Fibroblast of lung (primary cell): Measurements from ENCODE around the gene SDK1. TPM values are rescaled to one million over a fixed set of nuclear protein-coding genes. Genes with fewer than 3 reads are reported as not detected.
A peak's percentile ranks its signal among the peaks of the same experiment; 100 is the strongest.

Source experiments
- DNase-seq, 2 donors: peaks; one replicate each; pipeline versions ENCODE4 v3.0.0 to v3.0.0-alpha.2; 2010; ENCODE audit warnings: low read depth in 2 of 2
- H2AFZ ChIP-seq: 2 replicates; pipeline ENCODE4 v1.5.1; 2012; ENCODE audit warnings: low read length, control low read depth, inconsistent platforms
- H3K27ac ChIP-seq: 2 replicates; pipeline ENCODE4 v1.5.1; 2011; ENCODE audit warnings: low read length, control low read depth; ENCODE audit not compliant: insufficient read depth
- H3K27me3 ChIP-seq: 2 replicates; pipeline ENCODE4 v1.5.1; 2011; ENCODE audit warnings: mild to moderate bottlenecking, low read length; ENCODE audit not compliant: control insufficient read depth, insufficient read depth
- H3K36me3 ChIP-seq: 2 replicates; pipeline ENCODE4 v1.5.1; 2011; ENCODE audit warnings: low read length; ENCODE audit not compliant: control insufficient read depth, insufficient read depth
- H3K4me1 ChIP-seq: 2 replicates; pipeline ENCODE4 v1.5.1; 2011; ENCODE audit warnings: low read length; ENCODE audit not compliant: control insufficient read depth, insufficient read depth; ENCODE audit errors: extremely low read depth
- H3K4me2 ChIP-seq: 2 replicates; pipeline ENCODE4 v1.5.1; 2011; ENCODE audit warnings: low read length, control low read depth; ENCODE audit not compliant: insufficient read depth; ENCODE audit errors: extremely low read depth
- H3K4me3 ChIP-seq, 4 experiments: fragments of 200-600 bp in 1 of 4; sonication (generic) in 1 of 4; replicated peaks in 1 of 4; 2 replicates each; pipeline ENCODE4 v1.5.1; 2011 to 2016; ENCODE audit warnings: low read length in 4 of 4, low read depth in 3 of 4, mild to moderate bottlenecking in 3 of 4, control low read depth in 2 of 4, inconsistent platforms in 1 of 4, mixed read lengths in 1 of 4; ENCODE audit not compliant: insufficient read depth in 1 of 4; ENCODE audit errors: control extremely low read depth in 1 of 4
- H3K79me2 ChIP-seq: 2 replicates; pipeline ENCODE4 v1.5.1; 2012; ENCODE audit warnings: mild to moderate bottlenecking, low read length, inconsistent platforms; ENCODE audit not compliant: control insufficient read depth, insufficient read depth
- H3K9ac ChIP-seq: 2 replicates; pipeline ENCODE4 v1.5.1; 2011; ENCODE audit warnings: mild to moderate bottlenecking, low read length, control low read depth; ENCODE audit not compliant: insufficient read depth
- H3K9me3 ChIP-seq: 2 replicates; pipeline ENCODE4 v1.5.1; 2012; ENCODE audit warnings: low read depth, low read length; ENCODE audit not compliant: control insufficient read depth, insufficient read depth
- H4K20me1 ChIP-seq: 2 replicates; pipeline ENCODE4 v1.5.1; 2011; ENCODE audit warnings: low read length; ENCODE audit not compliant: control insufficient read depth, insufficient read depth; ENCODE audit errors: extremely low read depth
- EZH2 ChIP-seq: IDR thresholded peaks from 2 replicates; pipeline ENCODE4 v1.5.1; 2012; ENCODE audit warnings: low read length, control low read depth, mild to moderate bottlenecking; ENCODE audit errors: missing control alignments
- polyA plus RNA-seq, 2 donors: library from polyadenylated mRNA; depleted of rRNA in 1 of 2; stranded (reverse) in 1 of 2; unstranded in 1 of 2; fragments of >200 nt; gene quantifications; 2 replicates each; pipeline ENCODE4 v1.2.1, GENCODE V29; 2011 to 2012; ENCODE audit warnings: missing spikeins in 1 of 2
- total RNA-seq: library from RNA; depleted of rRNA; stranded (reverse); fragments of >200 nt; gene quantifications from 2 replicates; pipeline ENCODE4 v1.2.1, GENCODE V29; 2014
- TF ChIP-seq, protein P1 (sequence below), 2 donors: IDR thresholded peaks in 1 of 2; conservative IDR thresholded peaks in 1 of 2; 1 replicate in 1 of 2; 2 replicates in 1 of 2; pipeline ENCODE4 v1.5.1; 2011 to 2012; ENCODE audit warnings: low read length in 2 of 2, control low read depth in 1 of 2, inconsistent platforms in 1 of 2, low read depth in 1 of 2, mild to moderate bottlenecking in 1 of 2

SDK1 gene
- total and polyA plus RNA-seq, 2 donors (not counting 1 experiment from before 2014, with no cell fraction given) = 1.0 to 8.6 TPM

DNA sequence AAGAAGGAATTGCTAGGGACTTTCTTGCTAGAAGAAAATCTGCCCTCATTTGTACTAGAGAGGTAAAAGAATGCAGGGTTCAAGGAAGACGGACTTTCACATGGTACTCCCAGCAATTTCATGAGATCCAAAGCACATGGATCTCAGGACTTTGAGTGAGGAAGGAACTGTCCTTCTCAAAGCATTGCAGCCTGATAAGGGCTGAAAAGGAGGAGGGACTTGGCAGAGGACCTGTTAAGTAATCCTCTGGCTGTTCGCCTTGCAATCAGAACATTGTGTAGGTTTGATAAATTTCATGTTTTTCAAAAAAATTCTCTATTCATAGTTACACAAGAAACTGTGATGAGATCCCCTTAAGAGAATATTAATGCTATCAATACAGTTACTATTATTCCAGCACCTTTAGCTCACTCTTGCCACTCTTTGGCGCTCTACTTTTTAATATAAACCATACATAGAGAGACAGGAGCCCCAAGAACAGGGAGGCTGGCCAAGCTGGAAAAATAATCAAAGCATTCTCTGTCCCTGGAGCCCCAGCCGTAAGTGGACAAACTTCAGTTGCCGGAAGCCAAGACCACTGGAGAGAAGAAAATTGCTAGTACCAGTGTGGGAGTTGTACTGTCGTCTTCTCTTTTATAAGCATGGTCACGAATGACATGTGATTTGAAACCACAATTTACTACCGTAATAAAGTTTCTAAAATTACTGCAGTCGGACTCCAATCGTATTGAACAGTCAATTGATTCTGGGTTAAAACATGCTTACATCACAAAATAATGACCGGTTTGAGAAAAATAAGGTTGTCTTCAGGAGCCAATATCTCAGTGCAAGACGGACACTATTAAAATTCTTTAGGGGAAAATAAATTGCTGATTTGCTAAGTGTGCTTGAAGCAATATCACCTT is 424.4 kb downstream of the SDK1 start:
- Histone ChIP-seq H3K27me3 (no peaks in the 10 kb centered on the region), H3K79me2 (no peaks in the 10 kb centered on the region), H3K4me1 (no peaks in the 10 kb centered on the region), H3K4me2 (no peak overlapping the region), H3K4me3 (no peak overlapping the region), H3K9ac (no peak overlapping the region), H3K36me3 (no peaks in the 10 kb centered on the region), H3K27ac (no peak overlapping the region), H3K9me3 (no peaks in the 10 kb centered on the region), H2AFZ (no peak overlapping the region), H4K20me1 (no peaks in the 10 kb centered on the region)
- peak in 1 of 2 donors; percentile 21 for DNase-seq
- TF ChIP-seq, protein P1, sequence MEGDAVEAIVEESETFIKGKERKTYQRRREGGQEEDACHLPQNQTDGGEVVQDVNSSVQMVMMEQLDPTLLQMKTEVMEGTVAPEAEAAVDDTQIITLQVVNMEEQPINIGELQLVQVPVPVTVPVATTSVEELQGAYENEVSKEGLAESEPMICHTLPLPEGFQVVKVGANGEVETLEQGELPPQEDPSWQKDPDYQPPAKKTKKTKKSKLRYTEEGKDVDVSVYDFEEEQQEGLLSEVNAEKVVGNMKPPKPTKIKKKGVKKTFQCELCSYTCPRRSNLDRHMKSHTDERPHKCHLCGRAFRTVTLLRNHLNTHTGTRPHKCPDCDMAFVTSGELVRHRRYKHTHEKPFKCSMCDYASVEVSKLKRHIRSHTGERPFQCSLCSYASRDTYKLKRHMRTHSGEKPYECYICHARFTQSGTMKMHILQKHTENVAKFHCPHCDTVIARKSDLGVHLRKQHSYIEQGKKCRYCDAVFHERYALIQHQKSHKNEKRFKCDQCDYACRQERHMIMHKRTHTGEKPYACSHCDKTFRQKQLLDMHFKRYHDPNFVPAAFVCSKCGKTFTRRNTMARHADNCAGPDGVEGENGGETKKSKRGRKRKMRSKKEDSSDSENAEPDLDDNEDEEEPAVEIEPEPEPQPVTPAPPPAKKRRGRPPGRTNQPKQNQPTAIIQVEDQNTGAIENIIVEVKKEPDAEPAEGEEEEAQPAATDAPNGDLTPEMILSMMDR (conservative IDR thresholded peaks at IDR 0.05 in 1 of 2, IDR thresholded peaks at IDR 0.05 in 1 of 2; ENCODE audit: low read depth in 1 of 2, low read length in 2 of 2) = no peak
- no peak for TF ChIP-seq EZH2

DNA sequence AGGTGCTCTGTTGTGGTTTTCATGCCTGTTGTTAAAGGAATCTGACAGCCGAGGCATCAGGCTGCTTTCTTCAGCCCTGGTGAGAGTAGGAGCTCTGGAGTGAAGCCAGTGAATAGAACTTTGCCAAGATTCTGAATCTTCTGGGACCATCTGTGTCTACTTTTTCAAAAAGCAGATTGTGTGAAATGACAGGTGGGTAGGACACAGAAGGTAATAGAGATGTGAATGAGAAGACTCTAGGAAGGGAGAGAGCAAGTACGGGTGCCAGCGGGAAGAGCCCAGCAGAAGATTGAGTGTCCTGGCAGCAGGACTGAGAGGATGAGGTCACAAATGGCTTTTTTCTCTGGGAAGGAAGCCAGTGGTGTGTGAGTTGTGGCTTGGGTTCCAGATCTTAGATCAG is 429.2 kb downstream of the SDK1 start:
- Histone ChIP-seq H3K9me3 (no peaks in the 10 kb centered on the region), H3K4me3 (no peak overlapping the region), H3K27ac (no peak overlapping the region), H3K79me2 (no peaks in the 10 kb centered on the region), H4K20me1 (no peaks in the 10 kb centered on the region), H3K36me3 (no peaks in the 10 kb centered on the region), H3K4me1 (no peaks in the 10 kb centered on the region), H3K4me2 (no peak overlapping the region), H3K9ac (no peak overlapping the region), H3K27me3 (no peaks in the 10 kb centered on the region), H2AFZ (no peak overlapping the region)
- peak; percentile 73 to 87 for DNase-seq
- no peak for TF ChIP-seq EZH2
- TF ChIP-seq, protein P1 (conservative IDR thresholded peaks at IDR 0.05 in 1 of 2, IDR thresholded peaks at IDR 0.05 in 1 of 2; ENCODE audit: low read depth in 1 of 2, low read length in 2 of 2) = no peak

GRCh38 chr7:3732395-3733005 is 431.4 kb downstream of the SDK1 start:
- no peak overlapping the region for H3K4me2 ChIP-seq
- H3K4me1 ChIP-seq = no peaks in the 10 kb centered on the region
- H3K79me2 ChIP-seq = no peaks in the 10 kb centered on the region
- H3K4me3 ChIP-seq = no peak overlapping the region
- no peak overlapping the region for H3K9ac ChIP-seq
- H3K27ac ChIP-seq = no peak overlapping the region
- DNase-seq = no peak
- no peaks in the 10 kb centered on the region for H3K27me3 ChIP-seq
- no peaks in the 10 kb centered on the region for H3K36me3 ChIP-seq
- TF ChIP-seq, protein P1 (conservative IDR thresholded peaks at IDR 0.05 in 1 of 2, IDR thresholded peaks at IDR 0.05 in 1 of 2; ENCODE audit: low read depth in 1 of 2, low read length in 2 of 2) = no peak
- no peak for TF ChIP-seq EZH2
- no peaks in the 10 kb centered on the region for H3K9me3 ChIP-seq
- H2AFZ ChIP-seq = no peak overlapping the region
- H4K20me1 ChIP-seq = no peaks in the 10 kb centered on the region
